Esophagus squamous epithelium (tissue), 4 donors: ENCODE measurements around the gene MED8.

Experiments used
- POLR2A ChIP-seq, 4 donors: fragments of 450-650 bp; IDR thresholded peaks; one replicate each; pipeline ENCODE4 v1.6.1; 2017; ENCODE audit warnings: antibody characterized with exemption in 4 of 4, mild to moderate bottlenecking in 4 of 4, moderate library complexity in 3 of 4
- TF ChIP-seq, protein P1 (sequence below), 6 experiments: fragments of 450-650 bp in 4 of 6; fragments of 200-600 bp in 2 of 6; sonication (generic) in 2 of 6; IDR thresholded peaks; one replicate each; pipeline ENCODE4 v1.5.1; 2016 to 2019; ENCODE audit warnings: antibody characterized with exemption in 6 of 6, mild to moderate bottlenecking in 4 of 6, moderate library complexity in 4 of 6

- TF ChIP-seq, protein P1, sequence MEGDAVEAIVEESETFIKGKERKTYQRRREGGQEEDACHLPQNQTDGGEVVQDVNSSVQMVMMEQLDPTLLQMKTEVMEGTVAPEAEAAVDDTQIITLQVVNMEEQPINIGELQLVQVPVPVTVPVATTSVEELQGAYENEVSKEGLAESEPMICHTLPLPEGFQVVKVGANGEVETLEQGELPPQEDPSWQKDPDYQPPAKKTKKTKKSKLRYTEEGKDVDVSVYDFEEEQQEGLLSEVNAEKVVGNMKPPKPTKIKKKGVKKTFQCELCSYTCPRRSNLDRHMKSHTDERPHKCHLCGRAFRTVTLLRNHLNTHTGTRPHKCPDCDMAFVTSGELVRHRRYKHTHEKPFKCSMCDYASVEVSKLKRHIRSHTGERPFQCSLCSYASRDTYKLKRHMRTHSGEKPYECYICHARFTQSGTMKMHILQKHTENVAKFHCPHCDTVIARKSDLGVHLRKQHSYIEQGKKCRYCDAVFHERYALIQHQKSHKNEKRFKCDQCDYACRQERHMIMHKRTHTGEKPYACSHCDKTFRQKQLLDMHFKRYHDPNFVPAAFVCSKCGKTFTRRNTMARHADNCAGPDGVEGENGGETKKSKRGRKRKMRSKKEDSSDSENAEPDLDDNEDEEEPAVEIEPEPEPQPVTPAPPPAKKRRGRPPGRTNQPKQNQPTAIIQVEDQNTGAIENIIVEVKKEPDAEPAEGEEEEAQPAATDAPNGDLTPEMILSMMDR (IDR thresholded peaks at IDR 0.05): no peak
- TF ChIP-seq POLR2A (IDR thresholded peaks at IDR 0.05): no peak
These were observed 25.6 kb downstream of the MED8 start for GRCh38 chr1:43363935-43364525.
